GM23338 (cell line): ENCODE data around the gene KIRREL3. TPM values are rescaled to one million over a fixed set of nuclear protein-coding genes. Genes with fewer than 3 reads are reported as not detected.
A peak's percentile ranks its signal among the peaks of the same experiment; 100 is the strongest.

ENCODE experiments used
- ATAC-seq: fragments of 200-7000 bp; cut with Tn5 transposase; 3 replicates; pipeline ENCODE4 v1.9.1; 2020
- DNase-seq: peaks from one replicate; pipeline ENCODE4 v3.0.0-alpha.2; 2015; ENCODE audit warnings: low spot score
- H2AFZ ChIP-seq: fragments of 200-600 bp; sonication (generic); 2 replicates; pipeline ENCODE4 v1.8.0; 2016; ENCODE audit warnings: antibody characterized with exemption, mild to moderate bottlenecking, moderate library complexity
- H3F3A ChIP-seq: fragments of 200-600 bp; sonication (generic); replicated peaks from 2 replicates; pipeline ENCODE4 v1.8.0; 2017; ENCODE audit warnings: antibody characterized with exemption, mixed run types, low read depth
- H3K27ac ChIP-seq: fragments of 200-600 bp; sonication (generic); 2 replicates; pipeline ENCODE4 v1.6.1; 2016; ENCODE audit warnings: low read depth
- H3K27me3 ChIP-seq: fragments of 200-600 bp; sonication (generic); 2 replicates; pipeline ENCODE4 v1.8.0; 2016; ENCODE audit warnings: mild to moderate bottlenecking, mixed run types, moderate library complexity; ENCODE audit not compliant: insufficient read depth
- H3K36me3 ChIP-seq: fragments of 200-600 bp; sonication (generic); 2 replicates; pipeline ENCODE4 v1.8.0; 2016; ENCODE audit warnings: mild to moderate bottlenecking; ENCODE audit not compliant: insufficient read depth
- H3K4me1 ChIP-seq: fragments of 200-600 bp; sonication (generic); 2 replicates; pipeline ENCODE4 v1.8.0; 2016; ENCODE audit warnings: mild to moderate bottlenecking, moderate library complexity; ENCODE audit not compliant: insufficient read depth
- H3K4me2 ChIP-seq: fragments of 200-600 bp; sonication (generic); 2 replicates; pipeline ENCODE4 v1.7.1; 2017; ENCODE audit warnings: mixed run types
- H3K4me3 ChIP-seq: fragments of 200-600 bp; sonication (generic); 2 replicates; pipeline ENCODE4 v1.6.1; 2016; ENCODE audit warnings: mixed run types
- H3K79me2 ChIP-seq: fragments of 200-600 bp; sonication (generic); replicated peaks from 2 replicates; pipeline ENCODE4 v1.8.0; 2017; ENCODE audit warnings: mild to moderate bottlenecking; ENCODE audit not compliant: insufficient read depth
- H3K9me2 ChIP-seq: fragments of 200-600 bp; sonication (generic); 2 replicates; pipeline ENCODE4 v1.8.0; 2017; ENCODE audit not compliant: insufficient read depth
- H4K20me1 ChIP-seq: fragments of 200-600 bp; sonication (generic); replicated peaks from 2 replicates; pipeline ENCODE4 v1.8.0; 2017; ENCODE audit warnings: mild to moderate bottlenecking; ENCODE audit not compliant: insufficient read depth
- H3K27ac Mint-ChIP-seq: 2 replicates; pipeline ENCODE4 v1.8.0; 2020; ENCODE audit warnings: inconsistent platforms, mild to moderate bottlenecking, moderate library complexity, mixed read lengths
- H3K27me3 Mint-ChIP-seq: 3 replicates; pipeline ENCODE4 v1.8.0; 2022; ENCODE audit warnings: low read depth, mild to moderate bottlenecking, moderate library complexity, mixed read lengths, inconsistent platforms; ENCODE audit not compliant: insufficient read depth, poor library complexity
- H3K36me3 Mint-ChIP-seq: 3 replicates; pipeline ENCODE4 v1.8.0; 2021; ENCODE audit warnings: low read depth, mild to moderate bottlenecking, inconsistent platforms, moderate library complexity, mixed read lengths
- H3K4me1 Mint-ChIP-seq: 3 replicates; pipeline ENCODE4 v1.8.0; 2020; ENCODE audit warnings: mild to moderate bottlenecking, inconsistent platforms, mixed read lengths
- H3K4me3 Mint-ChIP-seq: 3 replicates; pipeline ENCODE4 v1.8.0; 2021; ENCODE audit warnings: moderate library complexity, mild to moderate bottlenecking, inconsistent platforms, mixed read lengths
- H3K9me3 Mint-ChIP-seq: 3 replicates; pipeline ENCODE4 v1.8.0; 2020; ENCODE audit warnings: moderate library complexity, mild to moderate bottlenecking, inconsistent platforms, mixed read lengths
- CREB1 ChIP-seq: fragments of 250-450 bp; sonication (Bioruptor Pico); IDR thresholded peaks from 2 replicates; pipeline ENCODE4 v1.5.0; 2020; ENCODE audit warnings: low read depth, mild to moderate bottlenecking, moderate library complexity
- EZH2 ChIP-seq: fragments of 200-600 bp; sonication (generic); IDR thresholded peaks from one replicate; pipeline ENCODE4 v1.8.0; 2017; ENCODE audit warnings: antibody characterized with exemption, mild to moderate bottlenecking, low read depth; ENCODE audit not compliant: unreplicated experiment
- EZH2phosphoT487 ChIP-seq: fragments of 200-600 bp; sonication (generic); IDR thresholded peaks from one replicate; pipeline ENCODE4 v1.8.1; 2018; ENCODE audit warnings: antibody characterized with exemption; ENCODE audit not compliant: unreplicated experiment
- JUNB ChIP-seq: IDR thresholded peaks from one replicate; pipeline ENCODE4 v1.6.1; 2016; ENCODE audit warnings: antibody characterized with exemption; ENCODE audit not compliant: unreplicated experiment
- NANOG ChIP-seq: IDR thresholded peaks from 2 replicates; pipeline ENCODE4 v1.6.1; 2016; ENCODE audit warnings: antibody characterized with exemption, borderline replicate concordance
- POLR2AphosphoS5 ChIP-seq: IDR thresholded peaks from 2 replicates; pipeline ENCODE4 v1.6.1; 2016; ENCODE audit warnings: antibody characterized with exemption, low read depth
- STAT1 ChIP-seq: IDR thresholded peaks from one replicate; pipeline ENCODE4 v1.6.1; 2016; ENCODE audit warnings: antibody characterized with exemption; ENCODE audit not compliant: unreplicated experiment
- ZNF114 ChIP-seq: fragments of 250-450 bp; sonication (Bioruptor Pico); IDR thresholded peaks from 2 replicates; pipeline ENCODE4 v1.5.0; 2020; ENCODE audit warnings: mild to moderate bottlenecking, moderate library complexity
- ZNF331 ChIP-seq: fragments of 250-450 bp; sonication (Bioruptor Pico); IDR thresholded peaks from 2 replicates; pipeline ENCODE4 v1.5.0; 2020; ENCODE audit warnings: low read depth, mild to moderate bottlenecking, moderate library complexity
- polyA plus RNA-seq: library from polyadenylated mRNA; unstranded; fragments of >200 nt; fragmentation: Nextera tagmentation; extraction: Ambion mirVana; gene quantifications from 2 replicates; pipeline ENCODE4 v1.2.1, GENCODE V29; 2016
- total RNA-seq: library from RNA; depleted of rRNA; stranded (reverse); fragments of >200 nt; shearing (Covaris generic); gene quantifications from 2 replicates; pipeline ENCODE4 v1.2.3, GENCODE V29; 2014
- TF ChIP-seq, protein P1 (sequence below): IDR thresholded peaks from 2 replicates; pipeline ENCODE4 v1.6.1; 2016; ENCODE audit warnings: antibody characterized with exemption
- TF ChIP-seq, protein P2 (sequence below), 2 experiments: fragments of 200-600 bp in 1 of 2; sonication (generic) in 1 of 2; conservative IDR thresholded peaks; 2 replicates each; pipeline versions ENCODE4 v1.5.1 to v1.6.1; 2016 to 2017; ENCODE audit warnings: antibody characterized with exemption in 2 of 2, low read depth in 2 of 2, mild to moderate bottlenecking in 2 of 2, moderate library complexity in 1 of 2
- TF ChIP-seq, protein P3 (sequence below): IDR thresholded peaks from one replicate; pipeline ENCODE4 v1.6.1; 2018; ENCODE audit warnings: antibody characterized with exemption; ENCODE audit not compliant: unreplicated experiment

The KIRREL3 gene
- total and polyA plus RNA-seq, 2 experiments from 2014 or later: 0.13 to 1.5 TPM

DNA sequence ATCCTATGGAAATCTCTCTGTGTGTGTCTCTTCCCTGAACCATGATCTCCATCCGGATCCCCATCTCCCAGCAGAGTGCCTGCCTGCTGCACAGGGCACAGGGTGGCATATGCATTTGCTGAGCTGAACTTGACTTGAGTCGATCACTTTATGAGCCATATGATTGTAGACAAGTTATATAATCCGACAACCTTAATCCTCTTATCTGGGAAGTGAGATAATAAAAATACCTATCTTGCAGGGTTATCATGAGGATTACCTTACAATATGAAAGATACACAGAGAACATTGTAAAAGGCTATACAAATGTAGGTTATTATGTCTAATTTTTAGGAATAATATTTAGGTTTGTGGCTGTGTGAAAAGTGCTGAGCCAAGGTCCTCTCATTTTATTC, 520.6 kb downstream of the KIRREL3 start (continued):
- TF ChIP-seq, protein P1, sequence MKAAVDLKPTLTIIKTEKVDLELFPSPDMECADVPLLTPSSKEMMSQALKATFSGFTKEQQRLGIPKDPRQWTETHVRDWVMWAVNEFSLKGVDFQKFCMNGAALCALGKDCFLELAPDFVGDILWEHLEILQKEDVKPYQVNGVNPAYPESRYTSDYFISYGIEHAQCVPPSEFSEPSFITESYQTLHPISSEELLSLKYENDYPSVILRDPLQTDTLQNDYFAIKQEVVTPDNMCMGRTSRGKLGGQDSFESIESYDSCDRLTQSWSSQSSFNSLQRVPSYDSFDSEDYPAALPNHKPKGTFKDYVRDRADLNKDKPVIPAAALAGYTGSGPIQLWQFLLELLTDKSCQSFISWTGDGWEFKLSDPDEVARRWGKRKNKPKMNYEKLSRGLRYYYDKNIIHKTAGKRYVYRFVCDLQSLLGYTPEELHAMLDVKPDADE: no peak
- TF ChIP-seq, protein P2, sequence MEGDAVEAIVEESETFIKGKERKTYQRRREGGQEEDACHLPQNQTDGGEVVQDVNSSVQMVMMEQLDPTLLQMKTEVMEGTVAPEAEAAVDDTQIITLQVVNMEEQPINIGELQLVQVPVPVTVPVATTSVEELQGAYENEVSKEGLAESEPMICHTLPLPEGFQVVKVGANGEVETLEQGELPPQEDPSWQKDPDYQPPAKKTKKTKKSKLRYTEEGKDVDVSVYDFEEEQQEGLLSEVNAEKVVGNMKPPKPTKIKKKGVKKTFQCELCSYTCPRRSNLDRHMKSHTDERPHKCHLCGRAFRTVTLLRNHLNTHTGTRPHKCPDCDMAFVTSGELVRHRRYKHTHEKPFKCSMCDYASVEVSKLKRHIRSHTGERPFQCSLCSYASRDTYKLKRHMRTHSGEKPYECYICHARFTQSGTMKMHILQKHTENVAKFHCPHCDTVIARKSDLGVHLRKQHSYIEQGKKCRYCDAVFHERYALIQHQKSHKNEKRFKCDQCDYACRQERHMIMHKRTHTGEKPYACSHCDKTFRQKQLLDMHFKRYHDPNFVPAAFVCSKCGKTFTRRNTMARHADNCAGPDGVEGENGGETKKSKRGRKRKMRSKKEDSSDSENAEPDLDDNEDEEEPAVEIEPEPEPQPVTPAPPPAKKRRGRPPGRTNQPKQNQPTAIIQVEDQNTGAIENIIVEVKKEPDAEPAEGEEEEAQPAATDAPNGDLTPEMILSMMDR (conservative IDR thresholded peaks at IDR 0.05; ENCODE audit: low read depth in 2 of 2): no peak
- TF ChIP-seq EZH2 (no peak), ZNF114 (no peak), CREB1 (CRISPR knock-in tag) (no peak), STAT1 (no peak), ZNF331 (no peak), NANOG (no peak), EZH2phosphoT487 (no peak)
- TF ChIP-seq, protein P3, sequence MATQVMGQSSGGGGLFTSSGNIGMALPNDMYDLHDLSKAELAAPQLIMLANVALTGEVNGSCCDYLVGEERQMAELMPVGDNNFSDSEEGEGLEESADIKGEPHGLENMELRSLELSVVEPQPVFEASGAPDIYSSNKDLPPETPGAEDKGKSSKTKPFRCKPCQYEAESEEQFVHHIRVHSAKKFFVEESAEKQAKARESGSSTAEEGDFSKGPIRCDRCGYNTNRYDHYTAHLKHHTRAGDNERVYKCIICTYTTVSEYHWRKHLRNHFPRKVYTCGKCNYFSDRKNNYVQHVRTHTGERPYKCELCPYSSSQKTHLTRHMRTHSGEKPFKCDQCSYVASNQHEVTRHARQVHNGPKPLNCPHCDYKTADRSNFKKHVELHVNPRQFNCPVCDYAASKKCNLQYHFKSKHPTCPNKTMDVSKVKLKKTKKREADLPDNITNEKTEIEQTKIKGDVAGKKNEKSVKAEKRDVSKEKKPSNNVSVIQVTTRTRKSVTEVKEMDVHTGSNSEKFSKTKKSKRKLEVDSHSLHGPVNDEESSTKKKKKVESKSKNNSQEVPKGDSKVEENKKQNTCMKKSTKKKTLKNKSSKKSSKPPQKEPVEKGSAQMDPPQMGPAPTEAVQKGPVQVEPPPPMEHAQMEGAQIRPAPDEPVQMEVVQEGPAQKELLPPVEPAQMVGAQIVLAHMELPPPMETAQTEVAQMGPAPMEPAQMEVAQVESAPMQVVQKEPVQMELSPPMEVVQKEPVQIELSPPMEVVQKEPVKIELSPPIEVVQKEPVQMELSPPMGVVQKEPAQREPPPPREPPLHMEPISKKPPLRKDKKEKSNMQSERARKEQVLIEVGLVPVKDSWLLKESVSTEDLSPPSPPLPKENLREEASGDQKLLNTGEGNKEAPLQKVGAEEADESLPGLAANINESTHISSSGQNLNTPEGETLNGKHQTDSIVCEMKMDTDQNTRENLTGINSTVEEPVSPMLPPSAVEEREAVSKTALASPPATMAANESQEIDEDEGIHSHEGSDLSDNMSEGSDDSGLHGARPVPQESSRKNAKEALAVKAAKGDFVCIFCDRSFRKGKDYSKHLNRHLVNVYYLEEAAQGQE: no peak

DNA sequence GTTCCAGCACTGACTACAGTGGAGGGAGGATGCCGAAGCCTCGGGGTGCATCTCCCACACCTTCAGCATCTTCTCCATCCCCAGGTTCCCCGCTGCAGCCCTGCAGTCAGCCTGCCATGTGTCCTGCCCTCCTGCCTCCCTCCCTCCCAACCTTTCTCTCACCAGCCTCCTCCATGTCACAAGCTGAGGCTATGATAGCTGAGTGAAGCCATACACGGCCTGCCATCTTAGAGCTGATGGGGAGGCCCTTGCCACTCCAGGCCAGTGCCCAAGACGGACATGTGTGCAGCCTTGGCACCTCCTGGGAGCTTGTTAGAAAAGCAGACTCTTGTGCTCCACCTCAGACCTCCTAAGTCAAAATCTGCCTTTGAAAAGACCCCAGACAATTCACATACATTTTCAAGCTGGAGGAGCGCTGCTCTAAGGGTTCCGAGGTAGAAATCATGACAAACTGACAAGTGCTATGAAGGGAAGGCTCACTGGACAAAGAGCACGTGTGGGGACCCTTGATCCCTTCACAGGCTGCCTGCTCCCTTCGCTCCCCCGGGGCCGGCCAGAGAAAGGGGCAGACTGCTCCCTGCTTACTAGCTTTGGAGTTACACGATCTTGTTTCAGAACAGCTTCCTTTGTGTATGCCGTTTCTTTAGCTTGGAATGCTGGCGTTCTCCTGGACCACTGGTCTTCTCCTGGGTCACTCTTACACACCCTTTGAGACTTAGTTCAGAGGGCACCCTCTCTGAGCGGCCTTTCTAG, 521.2 kb downstream of the KIRREL3 start:
- no peak for ATAC-seq

More for the DNA sequence above, 521.2 kb downstream of the KIRREL3 start:
- Histone ChIP-seq H3K4me1 (no peaks in the 10 kb centered on the region), H3K4me2 (no peak overlapping the region), H3K79me2 (no peaks in the 10 kb centered on the region), H3K9me2 (no peaks in the 10 kb centered on the region), H3K27ac (no peak overlapping the region), H3K4me3 (no peak overlapping the region), H4K20me1 (no peaks in the 10 kb centered on the region), H3K27me3 (no peaks in the 10 kb centered on the region; the same call in 1 of the 2 replicates), H3K36me3 (no peaks in the 10 kb centered on the region), H3F3A (no peaks in the 10 kb centered on the region), H2AFZ (peak overlapping the region; percentile 66)
- Mint-ChIP-seq H3K27me3 (peaks cover 15% of the 10 kb centered on the region), H3K4me1 (peaks cover 11% of the 10 kb centered on the region), H3K36me3 (no peaks in the 10 kb centered on the region), H3K4me3 (no peak overlapping the region), H3K27ac (no peak overlapping the region), H3K9me3 (no peaks in the 10 kb centered on the region; the same call in 2 of the 3 replicates)
- no peak for DNase-seq
- TF ChIP-seq JUNB: no peak
- TF ChIP-seq POLR2AphosphoS5: no peak
- TF ChIP-seq ZNF114: no peak
- no peak for TF ChIP-seq STAT1
- no peak for TF ChIP-seq CREB1 (CRISPR knock-in tag)
- no peak for TF ChIP-seq EZH2phosphoT487
